Esophagus mucosa (tissue), 1 donor: Measurements from ENCODE around the gene SLC38A10. TPM values are rescaled to one million over a fixed set of nuclear protein-coding genes. Genes with fewer than 3 reads are reported as not detected.

Source experiments
- ATAC-seq: fragments of 200-7000 bp; cut with Tn5 transposase; one replicate; pipeline ENCODE4 v1.9.1; 2020
- total RNA-seq: library from RNA; stranded (reverse); gene quantifications from one replicate; pipeline ENCODE4 v1.2.4, GENCODE V29; 2023
- donor health status: DM: yes; HTN: yes; CAD: no.

SLC38A10 gene
- total RNA-seq, 1 donor from 2014 or later = 24.6 TPM

GRCh38 chr17:81276781-81277180 lies 18.3 kb downstream of the SLC38A10 start:
- peak; percentile 38 for ATAC-seq

DNA sequence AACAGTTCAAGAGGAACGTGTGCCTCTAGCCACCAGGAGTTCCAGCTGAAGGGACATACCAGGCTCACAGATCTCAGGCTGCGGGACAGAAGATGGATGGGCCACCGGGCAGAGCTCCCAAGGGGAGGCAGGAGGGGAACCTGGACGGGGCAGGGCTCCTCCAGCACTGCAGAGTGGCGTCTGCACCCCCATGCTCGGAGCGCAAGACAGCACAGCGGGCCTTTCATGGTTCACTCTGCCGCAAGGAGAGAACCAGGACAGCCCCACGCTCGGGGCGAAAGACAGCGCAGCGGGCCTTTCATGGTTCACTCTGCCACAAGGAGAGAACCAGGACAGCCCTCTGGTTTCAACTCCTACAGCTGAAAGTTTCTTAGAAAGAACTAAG lies 20.6 kb downstream of the SLC38A10 start:
- ATAC-seq = no peak

DNA sequence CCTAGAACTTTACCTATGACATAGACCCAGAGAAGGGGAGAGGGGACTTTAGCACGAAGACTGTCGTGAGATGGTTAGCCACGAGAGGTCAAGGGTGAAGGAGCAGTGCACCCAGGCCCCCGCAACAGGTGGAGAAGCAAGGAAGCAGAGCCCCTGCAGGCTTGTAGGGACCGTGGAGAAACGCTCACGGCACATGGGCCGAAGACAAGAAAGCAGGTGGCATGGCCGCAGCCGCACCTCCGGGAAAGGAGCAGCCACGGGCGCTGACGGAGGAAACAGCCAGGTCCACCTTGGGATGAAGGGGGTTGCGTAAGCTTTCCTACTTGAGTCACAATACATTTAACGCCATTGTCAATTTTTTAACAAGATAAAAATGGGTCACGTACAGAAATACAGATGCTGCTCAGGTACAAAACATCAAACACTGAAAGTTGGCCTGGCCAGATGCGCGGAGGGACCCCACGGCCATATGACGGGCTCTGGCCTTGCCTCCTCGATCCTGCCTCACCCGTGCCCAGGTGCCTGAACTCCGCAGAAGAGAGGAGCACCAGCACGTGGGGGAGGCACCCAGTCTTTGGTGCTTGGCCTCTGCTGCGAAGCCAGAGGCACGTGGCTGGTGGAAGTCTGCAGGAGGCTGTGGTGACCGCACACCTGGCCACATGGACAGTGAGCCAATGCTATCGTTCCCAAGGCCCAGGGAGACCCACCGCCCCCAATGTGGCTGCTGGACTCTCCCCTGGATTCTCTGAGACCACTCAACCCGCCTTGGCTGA lies 21.2 kb downstream of the SLC38A10 start:
- ATAC-seq = no peak

DNA sequence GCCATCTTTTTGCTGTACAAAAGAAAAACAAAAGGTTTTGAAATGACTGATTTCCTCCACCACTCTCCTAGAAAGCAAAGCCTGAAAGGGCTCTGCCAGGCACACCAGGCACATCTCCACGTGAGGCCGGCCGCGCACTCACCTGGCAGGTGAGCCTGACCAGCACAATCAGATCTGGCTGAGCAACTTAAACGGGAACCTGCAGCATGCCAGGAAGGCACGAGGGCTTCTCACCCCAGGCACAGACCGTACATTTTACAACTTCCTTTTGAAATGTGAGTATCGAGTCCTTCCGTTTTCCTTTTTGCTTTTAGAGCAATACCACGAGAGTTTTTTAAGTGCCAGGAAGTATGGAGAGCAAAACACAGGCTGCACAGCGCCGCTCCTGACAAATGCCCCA lies 22.5 kb downstream of the SLC38A10 start:
- no peak for ATAC-seq

DNA sequence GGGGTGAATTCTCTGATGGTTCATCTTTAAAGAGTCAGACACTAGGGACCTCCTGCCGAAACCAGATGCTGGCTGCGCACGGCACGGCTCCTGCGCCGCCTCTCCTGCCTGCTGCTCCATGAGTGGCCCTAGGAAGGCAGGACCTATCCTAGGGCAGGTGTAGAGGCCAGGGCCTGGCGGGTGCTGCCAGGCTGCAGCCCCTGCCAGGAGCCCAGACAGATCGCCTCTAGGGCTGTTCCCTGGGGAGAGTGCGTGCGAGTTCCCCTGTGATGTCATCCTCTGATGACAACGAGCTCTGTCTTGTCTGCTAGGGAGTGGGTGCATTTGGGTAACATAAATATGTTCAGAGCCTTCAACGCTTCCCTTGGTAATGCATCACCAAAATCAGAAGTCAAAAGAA lies 23.9 kb downstream of the SLC38A10 start:
- no peak for ATAC-seq

GRCh38 chr17:81270279-81270678 lies 24.8 kb downstream of the SLC38A10 start:
- ATAC-seq = no peak

DNA sequence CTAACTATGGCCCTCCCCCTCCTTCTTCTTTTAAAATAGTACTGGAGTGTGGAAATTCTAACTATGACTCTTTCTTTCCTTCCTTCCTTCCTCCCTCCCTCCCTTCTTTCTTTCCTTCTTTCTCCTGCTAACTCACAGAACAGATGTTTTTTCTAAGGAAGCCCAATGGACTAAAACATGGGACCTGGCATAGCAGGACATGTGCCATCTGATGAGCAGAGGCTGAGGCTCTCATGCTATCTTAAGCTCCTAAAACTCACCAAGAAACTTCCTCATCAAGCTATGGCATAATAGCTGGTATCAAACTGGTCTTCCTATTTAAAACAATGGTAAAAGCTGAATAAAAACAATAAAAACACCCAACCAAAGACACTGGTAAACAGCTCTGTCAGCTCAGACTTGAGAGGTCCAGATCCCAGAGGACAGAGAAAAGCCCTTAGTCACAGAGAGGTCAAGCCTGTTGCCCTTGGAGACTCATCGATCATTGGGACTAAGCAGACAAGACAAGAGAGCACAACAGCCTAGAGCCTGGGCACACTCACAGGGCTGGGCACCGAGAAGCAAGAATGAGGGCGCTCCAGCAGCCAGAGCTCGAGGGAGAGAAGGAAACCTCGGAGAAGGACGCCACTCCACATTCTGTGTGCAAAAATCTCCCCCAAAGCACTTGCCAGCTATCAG lies 27.6 kb downstream of the SLC38A10 start:
- no peak for ATAC-seq

- no peak for ATAC-seq
Observed at GRCh38 chr17:81265576-81265975, 29.5 kb downstream of the SLC38A10 start.

- ATAC-seq = no peak
Observed at GRCh38 chr17:81264640-81265039, 30.5 kb downstream of the SLC38A10 start.

GRCh38 chr17:81263371-81264181 lies 31.5 kb downstream of the SLC38A10 start:
- ATAC-seq = no peak

DNA sequence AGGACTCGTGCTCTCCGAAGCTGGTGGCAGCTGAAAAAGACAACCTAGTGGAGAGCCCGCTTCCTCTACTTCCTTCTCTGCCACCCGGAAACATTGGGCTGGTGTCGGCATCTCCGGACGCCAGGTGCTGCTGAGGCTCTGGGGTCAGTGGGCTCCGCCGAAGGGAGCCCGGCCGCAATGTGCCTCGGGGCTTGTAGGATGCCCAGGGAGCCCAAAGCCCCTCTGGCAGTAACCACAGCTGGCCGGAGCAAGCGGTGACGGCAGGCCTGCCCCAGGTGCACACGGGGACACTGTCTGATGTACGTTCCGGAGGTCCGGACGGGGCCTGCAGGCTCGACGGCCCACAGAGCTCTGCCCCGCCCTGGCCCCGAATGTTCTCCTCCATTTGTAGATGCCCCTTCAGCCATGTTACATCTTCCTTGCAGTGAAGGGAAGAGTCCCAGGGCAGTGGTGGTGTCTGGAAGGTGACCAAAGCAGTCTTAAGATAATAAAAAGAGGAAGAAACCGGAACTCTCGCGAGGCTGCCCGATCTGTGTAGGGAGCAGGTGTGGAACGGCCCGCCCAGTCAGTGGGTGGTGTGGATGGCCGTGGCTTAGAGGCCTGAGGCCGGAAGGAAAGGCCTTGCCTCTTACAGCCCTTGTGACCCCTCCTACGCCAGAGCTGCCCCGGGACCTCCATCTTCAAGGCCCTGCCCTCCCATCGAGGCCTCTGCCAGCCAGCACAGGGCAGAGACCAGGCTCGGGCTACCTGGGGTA lies 33.3 kb downstream of the SLC38A10 start:
- ATAC-seq = no peak

GRCh38 chr17:81261096-81261495 lies 34.0 kb downstream of the SLC38A10 start:
- no peak for ATAC-seq

GRCh38 chr17:81260641-81261040 lies 34.5 kb downstream of the SLC38A10 start:
- no peak for ATAC-seq

- ATAC-seq = no peak
Observed at GRCh38 chr17:81260171-81260570, 34.9 kb downstream of the SLC38A10 start.

DNA sequence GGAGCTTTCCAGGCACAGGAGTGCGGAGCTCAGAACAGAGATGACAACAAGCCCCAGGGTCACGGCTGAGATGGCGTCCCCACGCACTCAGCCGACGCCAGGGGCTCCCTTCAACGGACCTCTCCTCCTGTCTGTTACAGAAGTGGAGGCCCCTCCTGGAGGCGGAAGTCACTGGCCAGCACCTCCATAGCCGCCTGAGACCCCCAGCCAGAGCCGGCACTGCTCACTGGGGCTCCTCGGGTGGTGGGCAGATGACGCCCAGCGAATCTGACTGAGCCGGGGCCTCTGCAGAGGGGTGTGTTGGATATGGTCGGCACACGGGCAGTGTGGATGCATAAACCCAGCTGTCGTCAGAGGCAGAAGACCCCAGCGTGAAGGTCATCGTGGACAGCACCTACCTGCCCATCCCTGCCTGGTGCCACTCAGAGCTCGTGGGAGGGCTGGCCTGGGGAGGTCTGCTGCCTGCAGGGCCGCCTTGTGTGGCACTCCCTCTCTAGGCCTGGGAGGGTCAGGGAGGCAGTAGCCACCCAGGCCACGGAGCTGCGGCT lies 36.0 kb downstream of the SLC38A10 start:
- ATAC-seq = no peak

DNA sequence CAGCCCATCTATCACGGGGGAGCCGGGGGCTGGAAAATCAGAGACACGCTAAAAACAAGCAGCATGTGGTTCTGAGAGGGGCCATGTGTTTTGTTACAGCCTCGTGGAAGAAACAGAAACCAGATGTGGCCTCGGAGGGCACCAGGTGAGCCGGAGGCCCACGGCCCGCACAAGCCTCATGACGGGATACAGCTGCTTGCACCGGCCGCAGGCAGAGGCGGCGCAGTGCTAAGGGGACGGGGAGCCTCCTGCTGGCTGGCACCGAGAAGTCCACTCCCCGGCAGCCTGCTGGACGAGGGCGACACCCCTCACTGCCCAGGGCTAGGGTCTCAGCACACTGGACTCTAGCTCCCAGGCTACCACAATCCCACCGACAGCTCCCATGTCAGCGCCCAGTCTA lies 36.8 kb downstream of the SLC38A10 start:
- ATAC-seq = no peak

- no peak for ATAC-seq
Observed at GRCh38 chr17:81257533-81257932, 37.6 kb downstream of the SLC38A10 start.

- ATAC-seq = no peak
Observed at GRCh38 chr17:81256616-81257015, 38.5 kb downstream of the SLC38A10 start.

- peak; percentile 63 for ATAC-seq
Observed at GRCh38 chr17:81254955-81255717, 40.0 kb downstream of the SLC38A10 start.

DNA sequence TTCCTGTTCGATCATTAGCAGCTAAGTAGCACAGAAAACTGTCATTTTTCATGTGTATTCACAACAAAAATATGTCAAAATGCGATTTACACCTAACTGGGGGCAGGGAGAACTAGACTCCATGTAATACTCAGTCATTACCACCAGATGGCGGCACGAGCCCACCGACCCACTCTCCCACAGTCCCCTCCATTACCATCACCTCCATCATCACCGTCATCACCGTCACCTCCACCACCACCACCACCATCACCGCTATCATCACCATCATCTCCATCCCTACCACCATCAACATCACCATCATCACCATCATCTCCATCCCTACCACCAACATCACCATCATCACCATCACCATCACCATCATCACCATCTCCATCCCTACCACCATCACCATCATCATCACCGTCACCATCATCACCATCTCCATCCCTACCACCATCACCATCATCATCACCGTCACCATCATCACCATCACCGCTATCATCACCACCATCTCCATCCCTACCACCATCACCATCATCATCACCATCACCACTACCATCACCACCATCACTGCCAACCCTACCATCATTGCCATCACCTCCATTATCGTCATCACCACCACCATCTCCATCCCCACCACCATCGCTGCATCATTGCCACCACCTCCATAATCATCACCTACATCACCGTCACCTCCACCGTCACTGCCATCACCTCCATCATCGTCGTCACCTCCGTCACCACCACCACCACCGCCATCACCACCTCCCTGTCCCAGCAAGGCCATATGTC lies 41.6 kb downstream of the SLC38A10 start:
- ATAC-seq = peak; percentile 35

DNA sequence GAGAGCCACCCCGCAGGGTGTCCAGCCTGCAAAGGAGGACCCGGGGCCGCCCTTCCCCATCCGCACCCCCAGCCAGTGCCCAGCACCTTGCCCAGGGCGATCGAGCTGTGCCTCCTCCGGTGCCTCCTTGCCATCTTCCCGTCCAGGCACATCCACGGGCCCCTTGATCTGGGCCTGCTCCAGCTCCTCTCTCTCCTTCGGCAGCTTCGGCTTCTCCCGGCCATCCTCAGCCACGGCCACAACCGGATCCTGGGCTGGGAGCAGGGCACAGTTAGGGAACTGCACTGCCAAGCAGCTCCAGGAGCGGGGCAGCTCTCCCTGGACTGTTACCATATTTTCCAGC lies 42.1 kb downstream of the SLC38A10 start:
- ATAC-seq = no peak
